ENCODE data around the gene BRAF. TPM values are rescaled to one million over a fixed set of nuclear protein-coding genes. Genes with fewer than 3 reads are reported as not detected.
A peak's percentile ranks its signal among the peaks of the same experiment; 100 is the strongest.
"Not testable (repeated sequence)": the region's sequence is repeated elsewhere in the genome, so short reads cannot be mapped to it uniquely, and the experiment has no call there.

BRAF gene
- total RNA-seq, 1 donor from 2014 or later, result 60.5 TPM

- peak within 1 kb of the TSS; percentile 99 for H3K4me3 Mint-ChIP-seq (ENCODE audit: low read depth)
- DNase-seq (ENCODE audit: low spot score, unreplicated experiment), result peak; percentile 64
- H3K4me1 Mint-ChIP-seq (ENCODE audit: low read depth), result peaks cover 18% of the 10 kb centered on the region
- H3K27me3 Mint-ChIP-seq, result no peaks in the 10 kb centered on the region
- TF ChIP-seq, protein P1, sequence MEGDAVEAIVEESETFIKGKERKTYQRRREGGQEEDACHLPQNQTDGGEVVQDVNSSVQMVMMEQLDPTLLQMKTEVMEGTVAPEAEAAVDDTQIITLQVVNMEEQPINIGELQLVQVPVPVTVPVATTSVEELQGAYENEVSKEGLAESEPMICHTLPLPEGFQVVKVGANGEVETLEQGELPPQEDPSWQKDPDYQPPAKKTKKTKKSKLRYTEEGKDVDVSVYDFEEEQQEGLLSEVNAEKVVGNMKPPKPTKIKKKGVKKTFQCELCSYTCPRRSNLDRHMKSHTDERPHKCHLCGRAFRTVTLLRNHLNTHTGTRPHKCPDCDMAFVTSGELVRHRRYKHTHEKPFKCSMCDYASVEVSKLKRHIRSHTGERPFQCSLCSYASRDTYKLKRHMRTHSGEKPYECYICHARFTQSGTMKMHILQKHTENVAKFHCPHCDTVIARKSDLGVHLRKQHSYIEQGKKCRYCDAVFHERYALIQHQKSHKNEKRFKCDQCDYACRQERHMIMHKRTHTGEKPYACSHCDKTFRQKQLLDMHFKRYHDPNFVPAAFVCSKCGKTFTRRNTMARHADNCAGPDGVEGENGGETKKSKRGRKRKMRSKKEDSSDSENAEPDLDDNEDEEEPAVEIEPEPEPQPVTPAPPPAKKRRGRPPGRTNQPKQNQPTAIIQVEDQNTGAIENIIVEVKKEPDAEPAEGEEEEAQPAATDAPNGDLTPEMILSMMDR (IDR thresholded peaks at IDR 0.05; ENCODE audit: unreplicated experiment), result no peak
- no peaks in the 10 kb centered on the region for H3K9me3 Mint-ChIP-seq (ENCODE audit: low read depth)
- peak within 1 kb of the TSS; percentile 99 for H3K27ac Mint-ChIP-seq
- H3K36me3 Mint-ChIP-seq (ENCODE audit: insufficient read depth), result no peaks in the 10 kb centered on the region
Measured at GRCh38 chr7:140696680-140697446, 227.9 kb downstream of the BRAF start, which contains the start of gene NDUFB2. Gene NDUFB2, plus strand, starts transcription at chr7:140696708. Its CDS starts 37 bp downstream, at chr7:140696745.

- Mint-ChIP-seq H3K27ac (peak overlapping the region; percentile 99), H3K4me1 (ENCODE audit: low read depth) (peaks cover 18% of the 10 kb centered on the region), H3K4me3 (ENCODE audit: low read depth) (peak overlapping the region; percentile 99), H3K27me3 (no peaks in the 10 kb centered on the region), H3K36me3 (ENCODE audit: insufficient read depth) (no peaks in the 10 kb centered on the region), H3K9me3 (ENCODE audit: low read depth) (no peaks in the 10 kb centered on the region)
- DNase-seq (ENCODE audit: low spot score, unreplicated experiment), result peak; percentile 90
- TF ChIP-seq, protein P1 (IDR thresholded peaks at IDR 0.05; ENCODE audit: unreplicated experiment), result no peak
Measured at GRCh38 chr7:140696024-140696679, 228.6 kb downstream of the BRAF start.

DNA sequence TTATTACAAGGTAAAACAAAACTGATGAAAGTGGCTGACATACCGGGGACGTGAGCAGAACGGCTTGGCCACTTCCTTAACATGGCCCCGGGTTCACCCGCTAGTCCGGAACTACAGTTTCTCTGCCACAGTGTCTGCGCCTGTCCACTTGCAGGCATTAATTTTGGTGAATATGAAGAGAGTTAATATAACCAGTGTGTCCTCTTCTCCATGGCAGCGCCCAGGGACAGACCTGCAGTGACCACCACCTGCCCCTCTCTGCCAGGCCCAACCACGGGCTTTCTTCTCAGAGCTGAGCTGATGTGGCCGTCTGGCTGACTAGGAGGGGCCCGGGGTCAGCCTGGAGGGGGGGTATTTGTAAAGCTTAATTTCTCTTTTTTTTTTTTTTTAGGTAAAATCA is 229.3 kb downstream of the BRAF start:
- TF ChIP-seq, protein P1 (IDR thresholded peaks at IDR 0.05; ENCODE audit: unreplicated experiment), result no peak
- DNase-seq (ENCODE audit: low spot score, unreplicated experiment), result no peak
- Mint-ChIP-seq H3K27ac (no peak overlapping the region), H3K4me1 (ENCODE audit: low read depth) (peaks cover 18% of the 10 kb centered on the region), H3K27me3 (no peaks in the 10 kb centered on the region), H3K9me3 (ENCODE audit: low read depth) (no peaks in the 10 kb centered on the region), H3K36me3 (ENCODE audit: insufficient read depth) (no peaks in the 10 kb centered on the region), H3K4me3 (ENCODE audit: low read depth) (no peak overlapping the region)

DNA sequence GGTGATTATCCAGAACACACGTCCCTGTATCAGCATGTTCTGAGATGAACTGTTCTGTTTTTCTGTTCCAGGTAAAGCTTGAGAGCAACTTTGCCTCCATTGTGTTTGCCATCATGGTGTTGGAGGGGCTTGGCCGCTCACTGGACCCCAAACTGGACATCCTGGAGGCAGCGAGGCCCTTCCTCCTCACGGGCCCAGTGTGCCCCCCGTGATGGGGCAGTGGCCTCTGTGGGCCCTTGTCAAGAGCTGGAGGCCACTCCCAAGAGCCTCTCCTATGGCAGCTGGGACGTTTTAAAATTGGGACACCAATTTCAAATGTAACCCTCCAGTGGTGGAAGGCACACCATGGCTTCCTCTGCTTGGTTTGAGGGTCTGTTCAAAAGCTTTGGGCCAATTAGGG is 230.1 kb downstream of the BRAF start:
- H3K4me1 Mint-ChIP-seq (ENCODE audit: low read depth), result peaks cover 17% of the 10 kb centered on the region
- TF ChIP-seq, protein P1 (IDR thresholded peaks at IDR 0.05; ENCODE audit: unreplicated experiment), result no peak
- no peaks in the 10 kb centered on the region for H3K36me3 Mint-ChIP-seq (ENCODE audit: insufficient read depth)
- H3K27ac Mint-ChIP-seq, result no peak overlapping the region
- H3K4me3 Mint-ChIP-seq (ENCODE audit: low read depth), result no peak overlapping the region
- DNase-seq (ENCODE audit: low spot score, unreplicated experiment), result no peak
- no peaks in the 10 kb centered on the region for H3K27me3 Mint-ChIP-seq
- no peaks in the 10 kb centered on the region for H3K9me3 Mint-ChIP-seq (ENCODE audit: low read depth)

GRCh38 chr7:140693849-140694248 is 230.9 kb downstream of the BRAF start:
- H3K4me3 Mint-ChIP-seq (ENCODE audit: low read depth); DNase-seq (ENCODE audit: low spot score, unreplicated experiment); H3K27ac Mint-ChIP-seq; H3K27me3 Mint-ChIP-seq; H3K36me3 Mint-ChIP-seq (ENCODE audit: insufficient read depth); H3K9me3 Mint-ChIP-seq (ENCODE audit: low read depth): not testable (repeated sequence)
- H3K4me1 Mint-ChIP-seq (ENCODE audit: low read depth), result peaks cover 17% of the 10 kb centered on the region

Data from progenitor cell of endocrine pancreas (in vitro differentiated cells).